Smooth muscle cell of the umbilical artery (primary cell): Measurements from ENCODE around the gene ZFP62. TPM values are rescaled to one million over a fixed set of nuclear protein-coding genes. Genes with fewer than 3 reads are reported as not detected.

ENCODE experiments used
- total RNA-seq: library from RNA; depleted of rRNA; stranded (reverse); fragments of >200 nt; gene quantifications from 2 replicates; pipeline ENCODE4 v1.2.3, GENCODE V29; 2014

ZFP62 gene
- 22.6 and 26.3 TPM in 2 replicates for total RNA-seq

GRCh38 chr5:180860887-180861822, at the start of gene ZFP62:
Gene ZFP62, minus strand, starts transcription at chr5:180861276. Its CDS starts 57 bp downstream, at chr5:180861219.

GRCh38 chr5:180898621-180899246, 37.7 kb upstream of the ZFP62 start, which contains the start of gene BTNL8:
Gene BTNL8, plus strand, starts transcription at chr5:180899159. Its CDS starts 152 bp downstream, at chr5:180899311.

DNA sequence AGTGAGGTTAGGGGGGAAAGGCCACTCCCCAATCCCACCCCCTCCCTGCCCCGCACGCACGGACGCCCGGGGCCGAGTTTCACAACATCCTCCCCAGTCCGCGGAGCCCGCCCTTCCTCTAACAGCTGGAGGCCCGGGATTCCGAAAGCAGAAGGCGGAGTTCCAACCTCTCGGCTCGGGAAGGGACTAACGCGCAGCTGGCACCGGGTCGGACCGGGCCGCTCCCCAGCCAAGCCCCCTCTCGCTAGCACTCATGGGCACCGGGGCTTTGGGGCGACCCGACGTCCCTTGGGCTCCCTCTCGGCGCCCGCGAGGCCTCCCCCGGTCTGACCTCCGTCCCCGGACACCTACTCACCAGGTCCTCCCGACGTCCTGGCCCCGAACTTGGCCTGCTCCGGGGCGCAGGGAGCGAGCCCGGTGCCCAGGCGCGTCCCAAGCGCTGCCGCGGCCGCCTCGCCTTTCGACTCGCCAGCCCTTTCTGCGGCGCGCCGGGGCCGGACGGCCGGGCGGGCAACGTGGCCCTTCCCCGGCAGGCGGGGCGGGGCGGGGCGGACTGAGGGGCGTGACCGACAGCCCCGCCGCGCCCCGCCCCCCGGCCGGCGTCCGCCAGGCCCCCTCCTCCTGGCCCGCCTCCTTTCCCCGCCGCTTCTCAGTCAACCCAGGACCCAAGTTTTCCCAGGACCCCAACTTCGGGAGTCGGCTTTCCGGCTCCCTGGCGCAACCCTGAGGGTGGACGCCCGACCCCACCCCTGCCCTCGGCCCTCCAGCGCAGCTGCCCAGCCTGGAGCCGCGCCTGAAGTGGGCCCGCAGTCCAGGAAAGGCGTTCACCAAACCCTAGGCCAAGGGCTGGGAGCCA, 58.5 kb downstream of the ZFP62 start, which contains the start of gene MGAT1:
Gene MGAT1 (minus strand): TSS at position 482 of the 856 bp plus-strand sequence. CDS start 9,835 bp downstream, outside the sequence.

Other genes with a start within 250 kb of the ZFP62 start
- gene FLT4, start 211.7 kb downstream of the ZFP62 start, total RNA-seq, result 0.30 and 0.46 TPM in 2 replicates
- gene OR2Y1, start 121.2 kb downstream of the ZFP62 start, total RNA-seq, result not detected in 2 replicates
- gene MGAT1, start 58.5 kb downstream of the ZFP62 start, total RNA-seq, result 96.2 and 122 TPM in 2 replicates
- gene BTNL8, start 37.9 kb upstream of the ZFP62 start, total RNA-seq, result not detected in 2 replicates
- gene BTNL3, start 127.6 kb upstream of the ZFP62 start, total RNA-seq, result not detected in 2 replicates
- gene BTNL9, start 179.0 kb upstream of the ZFP62 start, total RNA-seq, result not detected in 2 replicates